Smooth muscle cell (in vitro differentiated cells): Measurements from ENCODE around the gene ZNF396. TPM values are rescaled to one million over a fixed set of nuclear protein-coding genes. Genes with fewer than 3 reads are reported as not detected.

ENCODE experiments used
- DNase-seq: peaks from one replicate; lab custom pipeline; 2025; ENCODE audit not compliant: unreplicated experiment; lab: John Stamatoyannopoulos, UW
- H2AFZ ChIP-seq: fragments of 200-600 bp; sonication (generic); 2 replicates; pipeline ENCODE4 v1.6.0; 2016; ENCODE audit warnings: antibody characterized with exemption, low read depth, mild to moderate bottlenecking
- H3F3A ChIP-seq: fragments of 200-600 bp; sonication (generic); 2 replicates; pipeline ENCODE4 v1.6.0; 2017; ENCODE audit warnings: antibody characterized with exemption, low read depth
- H3K27ac ChIP-seq: fragments of 200-600 bp; sonication (generic); 2 replicates; pipeline ENCODE4 v1.5.1; 2016; ENCODE audit warnings: low read depth, mild to moderate bottlenecking
- H3K27me3 ChIP-seq: fragments of 200-600 bp; sonication (generic); 2 replicates; pipeline ENCODE4 v1.6.1; 2016; ENCODE audit warnings: low read depth, mild to moderate bottlenecking
- H3K36me3 ChIP-seq: fragments of 200-600 bp; sonication (generic); 2 replicates; pipeline ENCODE4 v1.5.1; 2016; ENCODE audit warnings: low read depth
- H3K4me1 ChIP-seq: fragments of 200-600 bp; sonication (generic); 2 replicates; pipeline ENCODE4 v1.5.1; 2016; ENCODE audit warnings: low read depth
- H3K4me2 ChIP-seq: fragments of 200-600 bp; sonication (generic); 2 replicates; pipeline ENCODE4 v1.6.0; 2016; ENCODE audit warnings: mild to moderate bottlenecking
- H3K4me3 ChIP-seq: fragments of 200-600 bp; sonication (generic); 2 replicates; pipeline ENCODE4 v1.5.1; 2016; ENCODE audit warnings: mild to moderate bottlenecking
- H3K79me2 ChIP-seq: fragments of 200-600 bp; sonication (generic); 2 replicates; pipeline ENCODE4 v1.6.0; 2016; ENCODE audit warnings: low read depth, mild to moderate bottlenecking
- H3K9ac ChIP-seq: fragments of 200-600 bp; sonication (generic); 2 replicates; pipeline ENCODE4 v1.6.0; 2016; ENCODE audit warnings: low read depth
- H3K9me3 ChIP-seq: fragments of 200-600 bp; sonication (generic); replicated peaks from 2 replicates; pipeline ENCODE4 v1.5.1; 2016; ENCODE audit warnings: low read depth
- H4K20me1 ChIP-seq: fragments of 200-600 bp; sonication (generic); 2 replicates; pipeline ENCODE4 v1.6.0; 2016; ENCODE audit warnings: low read depth
- WGBS: methylation state at CpG from one replicate; pipeline ENCODE4 v1.1.7; 2016; ENCODE audit warnings: low lambda C conversion rate; 5-methylcytosine and 5-hydroxymethylcytosine counted together
- polyA plus RNA-seq: library from polyadenylated mRNA; unstranded; fragments of >200 nt; fragmentation: Nextera tagmentation; extraction: Ambion mirVana; gene quantifications from 2 replicates; pipeline ENCODE4 v1.2.1, GENCODE V29; 2016
- total RNA-seq: library from RNA; depleted of rRNA; stranded (reverse); fragments of >200 nt; gene quantifications from 2 replicates; pipeline ENCODE4 v1.2.3, GENCODE V29; 2014
- TF ChIP-seq, protein P1 (sequence below): fragments of 200-600 bp; sonication (generic); IDR thresholded peaks from 2 replicates; pipeline ENCODE4 v1.5.1; 2017; ENCODE audit warnings: borderline replicate concordance, mild to moderate bottlenecking, antibody characterized with exemption; ENCODE audit not compliant: insufficient read depth, poor library complexity, severe bottlenecking

ZNF396 gene
- total and polyA plus RNA-seq, 2 experiments from 2014 or later: 1.9 to 2.0 TPM

DNA sequence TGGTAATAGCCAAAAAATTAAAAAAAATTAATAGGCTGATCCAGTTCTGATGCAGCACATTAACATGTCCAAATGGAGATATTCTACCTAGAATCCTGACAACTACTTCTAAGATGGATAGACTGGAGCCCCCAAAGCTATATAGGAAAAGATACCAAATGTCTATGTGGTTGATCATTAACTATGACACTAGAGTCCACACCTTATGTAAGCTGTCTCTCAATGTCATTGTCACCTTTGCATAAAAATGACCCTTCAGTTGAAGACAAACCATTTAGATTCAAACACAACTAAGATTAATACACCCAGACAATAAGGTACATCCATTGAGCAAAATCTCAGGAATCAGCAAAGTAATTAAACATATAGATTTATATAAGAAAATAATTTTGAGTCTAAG, 14.6 kb downstream of the ZNF396 start:
- no peak for DNase-seq
- Histone ChIP-seq H3K36me3 (no peaks in the 10 kb centered on the region), H3K4me1 (no peaks in the 10 kb centered on the region), H3K27me3 (no peaks in the 10 kb centered on the region), H3K9ac (no peak overlapping the region), H3K4me2 (no peak overlapping the region), H4K20me1 (no peaks in the 10 kb centered on the region), H3K79me2 (no peaks in the 10 kb centered on the region), H2AFZ (no peak overlapping the region), H3K4me3 (no peak overlapping the region), H3F3A (no peaks in the 10 kb centered on the region), H3K9me3 (no peaks in the 10 kb centered on the region), H3K27ac (no peak overlapping the region)
- TF ChIP-seq, protein P1, sequence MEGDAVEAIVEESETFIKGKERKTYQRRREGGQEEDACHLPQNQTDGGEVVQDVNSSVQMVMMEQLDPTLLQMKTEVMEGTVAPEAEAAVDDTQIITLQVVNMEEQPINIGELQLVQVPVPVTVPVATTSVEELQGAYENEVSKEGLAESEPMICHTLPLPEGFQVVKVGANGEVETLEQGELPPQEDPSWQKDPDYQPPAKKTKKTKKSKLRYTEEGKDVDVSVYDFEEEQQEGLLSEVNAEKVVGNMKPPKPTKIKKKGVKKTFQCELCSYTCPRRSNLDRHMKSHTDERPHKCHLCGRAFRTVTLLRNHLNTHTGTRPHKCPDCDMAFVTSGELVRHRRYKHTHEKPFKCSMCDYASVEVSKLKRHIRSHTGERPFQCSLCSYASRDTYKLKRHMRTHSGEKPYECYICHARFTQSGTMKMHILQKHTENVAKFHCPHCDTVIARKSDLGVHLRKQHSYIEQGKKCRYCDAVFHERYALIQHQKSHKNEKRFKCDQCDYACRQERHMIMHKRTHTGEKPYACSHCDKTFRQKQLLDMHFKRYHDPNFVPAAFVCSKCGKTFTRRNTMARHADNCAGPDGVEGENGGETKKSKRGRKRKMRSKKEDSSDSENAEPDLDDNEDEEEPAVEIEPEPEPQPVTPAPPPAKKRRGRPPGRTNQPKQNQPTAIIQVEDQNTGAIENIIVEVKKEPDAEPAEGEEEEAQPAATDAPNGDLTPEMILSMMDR: no peak

DNA sequence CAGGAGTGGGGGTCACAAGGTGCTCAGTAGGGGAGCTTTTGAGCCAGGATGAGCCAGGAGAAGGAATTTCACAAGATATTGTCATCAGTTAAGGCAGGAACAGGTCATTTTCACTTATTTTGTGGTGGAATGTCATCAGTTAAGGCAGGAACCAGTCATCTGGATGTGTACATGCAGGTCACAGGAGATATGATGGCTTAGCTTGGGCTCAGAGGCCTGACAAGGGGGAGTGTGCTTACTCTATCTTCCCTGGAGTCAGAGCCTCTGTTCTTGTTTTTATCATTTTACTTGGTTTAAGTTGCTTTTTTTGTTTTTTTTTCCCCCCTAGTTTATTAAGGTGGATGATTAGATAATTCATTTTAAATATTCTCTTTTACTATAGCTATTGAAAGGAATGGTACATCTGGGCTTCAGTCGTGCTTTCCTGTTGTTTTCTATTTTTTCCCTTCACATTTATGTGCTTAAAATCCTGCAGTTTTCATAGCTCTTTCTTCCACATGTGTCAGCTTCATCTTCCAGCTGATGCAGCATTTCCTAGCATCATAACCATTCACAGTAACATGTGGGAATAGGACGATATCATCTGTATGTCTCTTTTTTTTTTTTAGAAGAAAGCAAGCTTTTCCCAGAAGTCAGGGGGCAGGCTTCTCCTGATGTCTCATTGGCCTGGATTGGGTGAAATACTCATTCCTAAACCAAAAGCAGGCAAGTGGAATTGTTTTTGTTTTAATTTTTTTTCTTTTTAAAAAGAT, 15.4 kb downstream of the ZNF396 start:
- Histone ChIP-seq H3F3A (no peaks in the 10 kb centered on the region), H3K36me3 (no peaks in the 10 kb centered on the region), H3K79me2 (no peaks in the 10 kb centered on the region), H3K9me3 (no peaks in the 10 kb centered on the region), H3K4me1 (no peaks in the 10 kb centered on the region), H2AFZ (no peak overlapping the region), H3K27ac (no peak overlapping the region), H3K4me2 (no peak overlapping the region), H3K27me3 (no peaks in the 10 kb centered on the region), H3K4me3 (no peak overlapping the region), H3K9ac (no peak overlapping the region), H4K20me1 (no peaks in the 10 kb centered on the region)
- TF ChIP-seq, protein P1: no peak
- 79% methylated on average over 2 of the region's 2 CpGs for WGBS
- DNase-seq: no peak

DNA sequence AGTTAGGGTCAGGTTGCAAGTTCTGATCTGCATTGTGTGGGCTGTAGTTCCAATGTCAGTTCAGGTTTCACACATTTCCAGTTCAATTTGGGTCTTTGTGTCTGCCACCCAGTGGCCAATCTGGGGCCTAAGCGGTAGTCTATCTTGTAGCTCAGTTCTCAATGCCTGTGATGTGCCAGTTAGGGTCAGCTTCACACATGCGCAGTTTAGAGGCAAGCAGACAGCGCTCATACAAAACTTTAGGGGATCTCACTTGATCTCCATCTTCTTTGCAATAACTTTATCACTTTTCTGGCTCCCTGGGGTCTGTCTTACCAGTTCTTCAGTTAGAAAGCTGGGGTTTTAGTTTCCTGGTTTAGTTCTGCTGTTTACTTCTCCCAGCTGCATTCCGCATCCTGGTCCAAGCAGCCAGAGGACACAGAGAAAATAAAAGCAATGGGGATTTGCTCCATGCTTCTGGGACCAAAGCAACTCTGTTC, 22.0 kb downstream of the ZNF396 start:
- Histone ChIP-seq H3K9me3 (no peaks in the 10 kb centered on the region), H3K4me1 (no peaks in the 10 kb centered on the region), H3K79me2 (no peaks in the 10 kb centered on the region), H3K27ac (no peak overlapping the region), H3F3A (no peaks in the 10 kb centered on the region), H2AFZ (peak overlapping the region; percentile 51), H3K4me2 (peak overlapping the region; percentile 63), H3K4me3 (peak overlapping the region; percentile 25), H3K9ac (no peak overlapping the region), H4K20me1 (no peaks in the 10 kb centered on the region), H3K36me3 (no peaks in the 10 kb centered on the region), H3K27me3 (no peaks in the 10 kb centered on the region)
- peak; percentile 3 for DNase-seq
- TF ChIP-seq, protein P1: peak; percentile 62
- 40% methylated on average over 4 of the region's 4 CpGs for WGBS

DNA sequence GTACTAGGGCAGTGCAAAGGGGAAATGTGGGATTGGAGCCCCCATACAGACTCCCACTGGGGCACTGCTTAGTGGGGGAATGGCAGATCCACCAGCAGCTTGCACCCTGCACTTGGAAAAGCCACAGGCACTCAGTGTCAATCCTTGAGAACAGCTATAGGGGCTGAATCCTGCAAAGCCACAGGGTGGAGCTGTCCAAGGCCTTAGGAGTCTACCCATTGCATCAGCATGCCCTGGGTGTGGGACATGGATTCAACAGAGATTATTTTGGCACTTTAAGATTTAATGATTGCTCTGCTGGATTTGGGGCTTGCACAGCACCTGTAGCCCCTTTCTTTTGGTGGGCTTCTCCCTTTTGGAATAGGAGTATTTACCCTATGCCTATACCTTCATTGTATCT, 24.4 kb downstream of the ZNF396 start:
- TF ChIP-seq, protein P1: no peak
- Histone ChIP-seq H3K9me3 (no peaks in the 10 kb centered on the region), H4K20me1 (no peaks in the 10 kb centered on the region), H3K36me3 (no peaks in the 10 kb centered on the region), H3K27me3 (no peaks in the 10 kb centered on the region), H3K9ac (no peak overlapping the region), H3K79me2 (no peaks in the 10 kb centered on the region), H3K4me1 (no peaks in the 10 kb centered on the region), H3K4me3 (no peak overlapping the region), H2AFZ (no peak overlapping the region), H3F3A (no peaks in the 10 kb centered on the region), H3K27ac (no peak overlapping the region), H3K4me2 (no peak overlapping the region)
- no peak for DNase-seq
